Pancreas (tissue), 10 donors: ENCODE data around the gene MATR3. TPM values are rescaled to one million over a fixed set of nuclear protein-coding genes. Genes with fewer than 3 reads are reported as not detected.

ENCODE experiments used
- ATAC-seq, 4 donors: fragments of 200-7000 bp; cut with Tn5 transposase; one replicate each; pipeline versions ENCODE4 v1.8.0 to v1.9.1; 2020; ENCODE audit warnings: mild to moderate bottlenecking in 4 of 4, moderate library complexity in 4 of 4
- DNase-seq, 6 donors: peaks; one replicate each; pipeline ENCODE4 v3.0.0-alpha.2; 2020
- FAIRE-seq: peaks from 2 replicates; lab custom pipeline; 2012; peaks lifted over from hg19 to GRCh38; lab: Jason Lieb, UNC
- H3K27ac ChIP-seq, 4 donors: fragments of 200-600 bp; sonication (generic); 1 replicate in 3 of 4; 2 replicates in 1 of 4; pipeline versions ENCODE4 v1.5.0 to v1.8.0; 2020
- H3K27me3 ChIP-seq, 4 donors: fragments of 200-600 bp; one replicate each; pipeline ENCODE4 v1.8.0; 2021
- H3K36me3 ChIP-seq, 3 donors: fragments of 200-600 bp; sonication (generic) in 1 of 3; one replicate each; pipeline versions ENCODE4 v1.5.0 to v1.8.0; 2020 to 2021
- H3K4me1 ChIP-seq, 3 donors: fragments of 200-600 bp; one replicate each; pipeline ENCODE4 v1.8.0; 2021
- H3K4me3 ChIP-seq, 4 donors: fragments of 200-600 bp; sonication (generic) in 2 of 4; one replicate each; pipeline versions ENCODE4 v1.5.0 to v1.8.0; 2020 to 2021
- H3K9me3 ChIP-seq, 4 donors: fragments of 200-600 bp; one replicate each; pipeline ENCODE4 v1.8.0; 2021
- CTCF ChIP-seq, 4 donors: fragments of 200-600 bp; sonication (generic) in 3 of 4; IDR thresholded peaks; one replicate each; pipeline versions ENCODE4 v1.5.0 to v1.8.0; 2021; ENCODE audit warnings: antibody characterized with exemption in 4 of 4
- WGBS, 2 donors: extraction: QIAGEN DNeasy Blood & Tissue Kit; methylation state at CpG; one replicate each; pipeline ENCODE4 v1.1.7; 2013; 5-methylcytosine and 5-hydroxymethylcytosine counted together
- intact Hi-C, 3 donors: fragments of 100-400 bp; cut with DNase I; formaldehyde crosslinking; loops; one replicate each; pipeline versions ENCODE4 v1.11.1 to v1.14.2; 2022
- polyA plus RNA-seq, 2 donors: library from polyadenylated mRNA; stranded (reverse); fragments of 200-250 nt; gene quantifications; one replicate each; pipeline ENCODE4 v1.2.3, GENCODE V29; 2013
- total RNA-seq, 6 donors: library from RNA; stranded (reverse); fragmentation: NEBNext Ultra II Directional in 4 of 6; extraction: Animal tissue kit (Norgen Biotek cat#: 25700) in 4 of 6; gene quantifications; one replicate each; pipeline versions ENCODE4 v1.2.1 to v1.2.4, GENCODE V29; 2021 to 2023
- donor health status: healthy with polysubstance abuse.
- donor health status: DM: no; HTN: no; CAD: no; lungs with moderate emphysema.
- donor health status: DM: no; HTN: no; CAD: no.
- donor health status: control.
- donor health status: control.
- donor health status: Bipolar disorder and iron deficiency.
- donor health status: DM: yes; HTN: yes; CAD: no.
- donor health status: DM: no; HTN: no; CAD: no.
- donor health status: DM: no; HTN: no; CAD: no.
- donor health status: DM: yes; HTN: yes; CAD: no.

The MATR3 gene
- total and polyA plus RNA-seq, 8 donors = 47.0 to 104 (median 77.6) TPM

- no peak overlapping the region for H3K27ac ChIP-seq
- H3K36me3 ChIP-seq = no peaks in the 10 kb centered on the region
- FAIRE-seq (no peak), DNase-seq (no peak), ATAC-seq (peak; percentile 8 to 21 (median 14))
- H3K4me1 ChIP-seq = peaks cover 3 to 28% (median 6%) of the 10 kb centered on the region in 3 donors
- WGBS, 2 donors = 24 to 29% methylated on average over 4 of the region's 4 CpGs
- TF ChIP-seq CTCF (IDR thresholded peaks at IDR 0.05) = no peak
- H3K27me3 ChIP-seq = no peaks in the 10 kb centered on the region
- H3K4me3 ChIP-seq = no peak overlapping the region
- H3K9me3 ChIP-seq = no peaks in the 10 kb centered on the region
- intact Hi-C loops = no loop called here
Measured at GRCh38 chr5:139271201-139272027, 22.1 kb upstream of the MATR3 start.

- FAIRE-seq = no peak
Measured at GRCh38 chr5:139272471-139273321, 20.8 kb upstream of the MATR3 start.

GRCh38 chr5:139273322-139273571 lies 20.3 kb upstream of the MATR3 start:
- no peak for FAIRE-seq
- peak overlapping the region in 3 of 4 donors; percentile 14 to 64 (median 43) for H3K4me3 ChIP-seq

More at GRCh38 chr5:139272471-139273321, 20.8 kb upstream of the MATR3 start:
- H3K27ac ChIP-seq = peak overlapping the region in 2 of 4 donors; percentile 67 to 75
- H3K4me3 ChIP-seq = peak overlapping the region in 1 of 4 donors; percentile 64
- intact Hi-C loops = no loop called here
- 67 to 76% methylated on average over 6 of the region's 6 CpGs for WGBS, 2 donors
- no peaks in the 10 kb centered on the region for H3K36me3 ChIP-seq
- no peaks in the 10 kb centered on the region for H3K27me3 ChIP-seq
- peaks cover 6 to 35% (median 8%) of the 10 kb centered on the region in 3 donors for H3K4me1 ChIP-seq
- H3K9me3 ChIP-seq = no peaks in the 10 kb centered on the region
- DNase-seq (no peak), ATAC-seq (no peak)
- TF ChIP-seq CTCF (IDR thresholded peaks at IDR 0.05) = no peak

GRCh38 chr5:139273572-139274289 lies 19.8 kb upstream of the MATR3 start:
- ATAC-seq (peak; percentile 95 to 98 (median 97)), DNase-seq (peak; percentile 87 to 96 (median 92)), FAIRE-seq (no peak)
- Histone ChIP-seq H3K27ac (peak overlapping the region in 3 of 4 donors; percentile 32 to 75 (median 67)), H3K4me3 (peak overlapping the region; percentile 14 to 64 (median 36)), H3K4me1 (peaks cover 6 to 35% (median 8%) of the 10 kb centered on the region in 3 donors), H3K27me3 (no peaks in the 10 kb centered on the region), H3K36me3 (no peaks in the 10 kb centered on the region), H3K9me3 (no peaks in the 10 kb centered on the region)
- intact Hi-C loops = no loop called here
- 1% methylated on average over 46 to 47 of the region's 47 CpGs for WGBS, 2 donors
- peak in 2 of 4 donors; percentile 8 to 24 for TF ChIP-seq CTCF (IDR thresholded peaks at IDR 0.05)

More at GRCh38 chr5:139273322-139273571, 20.3 kb upstream of the MATR3 start:
- Histone ChIP-seq H3K36me3 (no peaks in the 10 kb centered on the region), H3K27ac (peak overlapping the region in 3 of 4 donors; percentile 32 to 75 (median 67)), H3K9me3 (no peaks in the 10 kb centered on the region), H3K4me1 (peaks cover 6 to 35% (median 8%) of the 10 kb centered on the region in 3 donors), H3K27me3 (no peaks in the 10 kb centered on the region)
- intact Hi-C loops = no loop called here
- WGBS, 2 donors = 2 to 8% methylated on average over 3 of the region's 3 CpGs
- peak in 1 of 6 donors; percentile 60 for DNase-seq
- no peak for TF ChIP-seq CTCF (IDR thresholded peaks at IDR 0.05)
- ATAC-seq = peak in 2 of 4 donors; percentile 36 to 41
